Breast epithelium (tissue), 3 donors: ENCODE data around the gene NCKIPSD.
"Not testable (repeated sequence)": the region's sequence is repeated elsewhere in the genome, so short reads cannot be mapped to it uniquely, and the experiment has no call there.

ENCODE experiments used
- CTCF ChIP-seq, 3 donors: fragments of 450-650 bp; IDR thresholded peaks; one replicate each; pipeline ENCODE4 v1.5.1; 2016 to 2017; ENCODE audit warnings: antibody characterized with exemption in 3 of 3, mild to moderate bottlenecking in 3 of 3, moderate library complexity in 3 of 3
- POLR2A ChIP-seq: fragments of 450-650 bp; IDR thresholded peaks from one replicate; pipeline ENCODE4 v1.6.1; 2016; ENCODE audit warnings: antibody characterized with exemption, mild to moderate bottlenecking, moderate library complexity

- not testable (repeated sequence) for TF ChIP-seq CTCF (IDR thresholded peaks at IDR 0.05); POLR2A
Measured at GRCh38 chr3:48735075-48735767, 49.5 kb upstream of the NCKIPSD start.
